IPS-NIHi7 (cell line): ENCODE data around the gene NOTCH1.

ENCODE experiments used
- DNase-seq: peaks from one replicate; pipeline ENCODE4 v3.0.0; 2012; ENCODE audit warnings: mixed read lengths; ENCODE audit errors: extremely low spot score

Gene NOTCH1

DNA sequence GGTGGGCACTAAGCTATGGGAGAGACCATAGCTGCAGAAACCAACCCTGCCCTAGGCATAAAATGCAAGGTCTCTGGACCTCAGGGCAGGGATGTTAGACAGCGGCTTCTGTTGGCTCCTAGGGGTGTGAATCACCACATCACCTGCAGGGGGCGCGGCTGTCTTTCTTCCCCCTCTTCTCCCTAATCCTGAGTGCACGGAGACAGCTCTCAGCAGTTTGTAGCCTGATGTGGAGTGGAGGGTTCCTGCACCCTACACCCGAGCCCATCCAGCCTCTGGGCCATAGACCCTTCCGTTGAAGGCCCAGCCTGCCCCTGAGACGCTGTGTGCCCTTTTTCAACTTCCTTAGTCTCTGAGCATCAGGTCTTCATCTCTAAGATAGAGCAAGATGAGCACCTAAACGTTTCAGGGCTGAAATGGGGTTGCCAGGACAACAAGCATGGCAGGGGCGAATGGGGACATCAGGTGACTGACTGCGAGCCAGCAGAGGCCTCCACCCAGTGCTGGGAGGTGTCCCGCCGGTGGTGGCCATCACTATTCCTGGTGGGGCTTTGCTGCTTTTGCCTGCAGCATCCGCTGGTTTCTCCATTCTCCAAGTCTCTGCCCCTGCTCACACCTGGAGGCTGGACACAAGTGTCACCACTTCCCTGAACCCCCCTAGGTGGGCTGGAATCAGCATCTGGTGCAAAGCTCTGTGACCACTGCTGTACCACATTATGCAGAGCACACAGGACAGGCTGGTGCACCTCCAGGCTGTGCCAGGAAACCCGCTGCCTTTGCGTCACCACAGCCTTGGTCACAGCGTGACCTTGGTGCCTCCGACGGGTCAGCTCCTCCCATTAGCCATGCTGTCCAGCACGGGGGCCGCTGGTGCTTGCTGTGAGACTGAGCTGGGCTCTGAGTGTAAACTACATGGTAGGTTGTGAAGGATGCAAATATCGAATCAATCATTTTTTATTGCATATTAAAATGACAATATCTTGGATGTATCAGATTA, 60.5 kb downstream of the NOTCH1 start:
- peak; percentile 73 for DNase-seq

GRCh38 chr9:136484153-136485048, 61.4 kb downstream of the NOTCH1 start:
- no peak for DNase-seq

DNA sequence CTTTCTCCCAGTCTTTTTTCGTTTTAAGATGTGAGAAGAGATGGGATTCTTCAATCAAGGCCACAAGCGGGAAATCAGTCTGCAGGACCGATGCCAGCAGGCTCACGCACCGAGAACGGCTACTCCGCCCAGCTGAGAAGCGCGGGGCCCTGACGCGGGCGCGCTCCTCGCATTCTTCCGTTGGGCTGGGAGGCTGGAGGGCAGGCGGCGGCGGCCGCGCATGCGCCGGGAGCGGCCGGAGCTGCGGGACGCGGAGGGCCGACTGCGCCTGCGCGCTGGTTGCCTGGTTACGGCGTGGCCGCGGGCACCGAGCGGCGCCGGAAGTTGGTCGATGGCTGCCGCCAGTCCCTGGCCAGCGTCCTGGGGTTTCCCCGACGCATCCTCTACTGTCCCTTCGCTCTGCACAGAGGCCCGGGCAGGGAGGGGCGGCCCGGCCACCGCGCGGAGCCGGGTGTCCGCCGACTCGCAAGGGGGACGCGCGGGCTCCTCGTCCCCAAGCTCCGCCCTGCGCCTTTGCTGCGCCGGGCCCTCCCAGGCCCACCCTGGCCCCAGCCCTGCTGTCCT, 62.2 kb downstream of the NOTCH1 start:
- DNase-seq: peak; percentile 91

- DNase-seq: peak; percentile 98
These were observed 62.9 kb downstream of the NOTCH1 start, which contains the start of gene SEC16A for GRCh38 chr9:136482793-136483588. Gene SEC16A (minus strand): TSS chr9:136483040. CDS start chr9:136477615, 5,425 bp downstream.

DNA sequence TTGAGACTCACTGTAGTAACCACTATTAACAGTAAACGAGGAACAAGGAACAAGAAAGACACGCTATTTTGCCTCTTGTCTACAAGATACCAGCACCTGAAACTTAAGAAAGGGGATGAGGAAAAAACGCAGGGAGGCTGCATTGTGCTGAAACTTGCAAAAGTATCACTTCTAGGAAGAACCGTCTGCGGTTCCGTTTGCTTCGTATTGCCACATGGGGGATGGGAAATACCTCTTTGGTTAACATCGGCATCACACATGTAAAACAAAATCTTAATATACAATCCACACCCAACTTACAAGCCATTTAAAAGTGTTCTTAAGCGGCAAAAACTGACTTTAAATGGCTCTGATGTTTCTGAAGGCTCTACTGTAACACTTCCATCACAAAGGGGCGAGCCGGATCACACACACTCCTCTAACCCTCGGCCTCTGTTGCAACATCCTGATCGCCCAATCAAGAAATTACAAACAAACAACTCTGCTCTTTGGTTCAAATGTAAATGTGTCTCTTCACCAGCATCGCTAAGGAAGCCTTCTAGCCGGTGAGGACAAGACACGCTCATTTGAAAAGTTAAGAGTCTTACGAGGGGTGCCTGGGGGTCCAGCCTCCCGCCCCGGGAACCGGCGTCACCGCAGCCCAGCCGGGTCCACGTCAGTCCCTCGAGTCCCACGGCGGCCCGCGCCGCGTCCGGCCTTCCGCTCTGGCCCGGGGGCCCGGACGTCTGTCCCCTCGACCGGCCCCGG, 63.6 kb downstream of the NOTCH1 start:
- no peak for DNase-seq

- DNase-seq: no peak
These were observed 64.3 kb downstream of the NOTCH1 start for GRCh38 chr9:136481558-136481957.

DNA sequence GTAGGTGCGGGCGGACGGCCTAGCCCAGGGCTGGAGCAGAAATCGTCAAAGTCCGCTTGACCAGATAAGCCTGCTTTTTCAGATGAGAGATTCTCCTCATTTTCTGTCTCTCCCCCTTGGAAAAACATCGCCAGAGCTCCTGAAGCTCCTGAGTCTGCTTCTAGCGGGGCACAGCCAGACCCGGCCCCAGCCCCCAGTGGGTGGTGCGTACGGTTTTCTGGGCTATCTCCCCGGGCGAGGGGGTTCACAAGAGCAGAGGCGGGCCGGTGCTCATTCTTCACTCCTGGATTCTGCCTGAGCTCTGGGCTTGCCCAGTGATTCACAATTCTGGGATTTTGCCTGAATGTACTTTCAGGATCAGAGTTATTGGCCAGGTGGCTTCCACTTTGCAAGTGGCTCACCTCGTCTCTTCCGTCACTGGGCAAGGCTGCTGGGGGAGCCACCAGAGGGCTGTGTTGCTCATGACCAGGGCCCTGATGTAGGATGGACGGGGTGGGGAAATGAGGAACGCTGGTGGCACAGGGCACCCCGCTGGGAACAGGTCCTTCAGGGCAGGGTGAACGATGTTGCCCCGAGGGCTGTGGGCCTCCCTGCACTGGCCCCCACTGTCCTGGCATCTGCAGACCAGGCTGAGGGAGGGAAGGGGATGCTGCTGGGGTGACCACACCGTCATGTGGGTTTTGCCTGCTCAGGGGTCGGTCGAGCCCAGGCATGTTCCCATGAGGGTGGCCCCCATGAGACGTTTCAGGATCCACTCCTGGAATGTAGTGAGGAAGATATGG, 69.3 kb downstream of the NOTCH1 start:
- DNase-seq: no peak

GRCh38 chr9:136474974-136475865, 70.6 kb downstream of the NOTCH1 start:
- no peak for DNase-seq

DNA sequence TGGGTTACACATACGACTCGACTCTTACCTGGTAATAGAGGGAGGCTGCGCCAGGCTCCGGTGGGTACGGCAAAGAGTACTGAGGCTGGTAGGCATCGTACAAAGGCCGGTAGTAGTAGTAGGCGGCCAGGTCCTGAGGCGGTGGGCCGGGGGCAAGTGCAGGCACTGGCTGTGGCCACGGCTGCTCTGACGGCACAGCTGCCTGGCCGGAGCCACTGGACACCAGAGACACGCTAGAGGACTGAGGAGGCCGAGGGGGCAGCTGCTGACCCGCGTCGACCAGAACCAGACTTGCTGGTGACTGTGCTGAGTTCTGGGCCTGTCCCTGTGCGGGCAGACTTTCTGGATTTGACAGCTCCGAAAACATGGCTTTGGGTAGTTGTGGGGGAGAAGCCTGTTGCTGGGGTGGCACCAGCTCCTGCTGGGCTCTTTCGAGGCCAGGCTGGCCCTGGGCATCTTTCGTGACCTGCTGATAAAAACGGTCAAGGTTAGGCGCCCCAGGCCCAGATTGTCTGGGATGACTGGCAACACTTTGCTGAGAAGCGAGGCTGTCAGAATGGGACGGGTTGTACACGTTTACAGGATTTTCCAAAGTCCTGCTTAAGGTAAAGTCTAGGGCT, 71.7 kb downstream of the NOTCH1 start:
- no peak for DNase-seq

- DNase-seq: no peak
These were observed 72.5 kb downstream of the NOTCH1 start for GRCh38 chr9:136473354-136473721.

- no peak for DNase-seq
These were observed 73.1 kb downstream of the NOTCH1 start for GRCh38 chr9:136472640-136473353.

DNA sequence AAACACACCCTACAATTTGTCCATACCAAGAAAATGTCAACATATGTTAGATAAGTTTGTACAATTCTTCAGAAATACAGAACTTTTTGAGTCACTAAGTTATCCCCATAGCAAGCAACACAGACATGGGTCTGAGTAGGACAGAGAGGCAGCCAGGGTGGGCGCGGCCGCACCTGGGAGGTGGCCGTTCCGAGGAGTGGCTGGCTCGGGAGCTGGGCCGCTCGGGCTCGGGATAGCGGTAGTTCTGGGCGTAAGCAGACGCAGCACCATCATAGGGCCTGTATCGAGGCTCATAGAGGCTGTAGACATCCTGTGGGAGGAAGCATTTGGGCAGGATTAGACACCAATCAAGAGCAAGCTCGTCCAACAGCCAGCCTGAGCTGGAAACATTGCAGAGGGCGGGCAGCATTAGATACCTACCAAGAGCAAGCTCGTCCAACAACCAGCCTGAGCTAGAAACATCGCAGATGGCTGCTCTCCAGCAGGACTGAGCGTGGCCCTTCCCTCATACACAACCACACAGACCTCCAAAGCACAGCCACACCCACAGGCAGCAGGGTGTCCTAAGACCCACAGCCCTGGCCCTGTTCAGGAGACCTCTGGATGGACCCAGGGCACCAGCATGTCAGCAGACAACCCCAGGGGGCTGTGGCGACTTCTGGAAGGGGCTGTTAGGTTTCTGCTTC, 73.9 kb downstream of the NOTCH1 start:
- DNase-seq: no peak

DNA sequence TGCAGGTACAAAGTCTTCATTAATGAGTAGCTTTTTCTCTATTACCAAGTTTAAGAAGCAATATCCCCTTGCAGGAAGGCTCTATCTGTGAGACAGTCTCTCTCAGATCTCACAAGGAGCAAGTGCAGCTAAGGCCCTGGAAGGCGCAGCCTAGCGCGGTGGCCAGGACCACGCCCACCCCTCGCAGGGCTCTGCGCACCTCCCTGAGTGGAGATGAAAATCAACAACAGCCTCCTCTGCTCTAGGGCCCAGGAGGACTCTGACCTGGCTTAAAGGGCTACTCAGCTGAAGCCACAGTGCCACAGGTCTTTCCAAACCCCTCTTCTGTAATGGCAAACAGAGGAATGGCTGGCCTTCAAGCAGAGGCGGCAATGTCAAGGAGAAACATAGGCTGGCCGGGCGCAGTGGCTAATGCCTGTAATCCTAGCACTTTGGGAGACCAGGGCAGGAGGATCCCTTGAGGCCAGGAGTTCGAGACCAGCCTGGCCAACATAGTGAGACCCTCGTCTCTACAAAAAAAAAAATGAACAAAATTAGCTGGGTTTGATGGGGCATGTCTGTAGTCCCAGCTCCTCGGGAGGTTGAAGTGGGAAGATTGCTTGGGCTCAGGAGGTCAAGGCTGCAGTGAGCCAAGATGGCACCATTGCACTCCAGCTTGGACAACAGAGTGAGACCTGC, 74.9 kb downstream of the NOTCH1 start:
- DNase-seq: no peak

DNA sequence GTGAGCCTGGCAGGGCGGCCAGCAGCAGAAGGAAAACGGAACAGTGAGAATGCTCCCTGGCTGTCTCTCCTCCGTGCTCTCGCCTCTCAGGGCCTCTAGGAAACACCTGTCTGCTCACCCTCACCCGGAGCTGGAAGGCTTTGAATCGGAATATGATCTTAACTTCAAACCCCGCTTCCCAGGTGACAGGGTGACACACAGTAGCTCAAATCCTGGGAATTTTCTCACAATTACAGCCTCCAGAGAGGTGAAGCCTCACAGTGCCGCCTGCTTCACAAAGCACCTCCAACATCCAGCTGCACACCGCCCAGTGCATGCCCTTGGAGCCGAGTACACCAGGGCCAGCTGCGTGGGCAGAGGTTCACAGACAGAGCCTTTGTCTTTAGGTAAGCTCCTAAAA, 75.5 kb downstream of the NOTCH1 start:
- no peak for DNase-seq

DNA sequence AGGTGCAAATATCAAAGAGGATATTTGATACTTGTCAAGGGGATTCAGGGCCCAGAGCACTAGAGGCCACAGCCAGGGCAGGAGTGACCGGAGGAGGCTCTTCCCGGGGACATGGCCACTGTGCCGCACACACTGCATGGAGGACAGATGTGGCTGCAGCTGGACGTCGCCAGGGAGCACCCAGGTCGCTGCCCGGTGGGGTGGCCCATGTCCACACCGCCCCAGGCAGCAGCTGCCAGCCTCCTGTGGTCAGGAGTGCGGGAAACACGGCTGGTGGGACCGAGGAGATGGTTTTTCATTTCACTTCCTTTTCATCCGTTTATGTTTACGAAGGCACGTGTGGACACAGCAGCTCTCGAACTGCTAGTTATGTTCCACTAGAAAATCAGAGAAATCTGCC, 78.1 kb downstream of the NOTCH1 start:
- no peak for DNase-seq

DNA sequence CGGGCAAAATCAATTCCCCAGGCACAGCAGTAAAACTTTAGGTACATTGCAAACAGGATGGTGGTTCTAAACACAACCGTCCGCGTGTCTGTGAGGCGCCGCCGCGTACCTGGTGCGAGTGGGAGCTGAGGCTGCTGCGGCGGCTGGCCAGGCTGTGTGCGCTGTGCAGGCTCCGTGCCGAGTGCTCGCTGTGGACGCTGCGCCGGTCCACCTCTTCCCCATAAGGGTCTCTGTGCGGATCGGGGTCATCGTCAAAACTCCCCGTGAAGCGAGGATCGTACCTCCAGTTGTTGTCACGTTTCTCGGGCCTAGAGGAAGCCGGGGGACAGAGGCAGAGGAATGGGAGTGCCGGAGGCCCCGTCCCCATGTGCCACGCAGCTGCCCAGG, 79.7 kb downstream of the NOTCH1 start:
- no peak for DNase-seq
